Kidney epithelial cell (primary cell): ENCODE data around the gene SSBP2. TPM values are rescaled to one million over a fixed set of nuclear protein-coding genes. Genes with fewer than 3 reads are reported as not detected.

Experiments used
- DNase-seq: peaks from one replicate; pipeline ENCODE4 v3.0.0-alpha.2; 2010; ENCODE audit warnings: low read depth
- H3K27me3 ChIP-seq: 2 replicates; pipeline ENCODE4 v1.6.0; 2011; ENCODE audit warnings: low read length; ENCODE audit not compliant: control insufficient read depth, insufficient read depth
- H3K36me3 ChIP-seq: 2 replicates; pipeline ENCODE4 v1.5.1; 2011; ENCODE audit warnings: low read length; ENCODE audit not compliant: control insufficient read depth, insufficient read depth
- H3K4me3 ChIP-seq: 2 replicates; pipeline ENCODE4 v1.5.1; 2011; ENCODE audit warnings: low read depth, mild to moderate bottlenecking, control low read depth, low read length
- total RNA-seq: library from RNA; depleted of rRNA; stranded (reverse); fragments of >200 nt; gene quantifications from 2 replicates; pipeline ENCODE4 v1.2.3, GENCODE V29; 2015
- TF ChIP-seq, protein P1 (sequence below): IDR thresholded peaks from 2 replicates; pipeline ENCODE4 v1.5.1; 2011; ENCODE audit warnings: mild to moderate bottlenecking, moderate library complexity, low read length, control low read depth, inconsistent platforms; ENCODE audit not compliant: insufficient read depth, poor library complexity, severe bottlenecking

SSBP2 gene
- total RNA-seq, 1 donor from 2014 or later = 5.3 TPM

DNA sequence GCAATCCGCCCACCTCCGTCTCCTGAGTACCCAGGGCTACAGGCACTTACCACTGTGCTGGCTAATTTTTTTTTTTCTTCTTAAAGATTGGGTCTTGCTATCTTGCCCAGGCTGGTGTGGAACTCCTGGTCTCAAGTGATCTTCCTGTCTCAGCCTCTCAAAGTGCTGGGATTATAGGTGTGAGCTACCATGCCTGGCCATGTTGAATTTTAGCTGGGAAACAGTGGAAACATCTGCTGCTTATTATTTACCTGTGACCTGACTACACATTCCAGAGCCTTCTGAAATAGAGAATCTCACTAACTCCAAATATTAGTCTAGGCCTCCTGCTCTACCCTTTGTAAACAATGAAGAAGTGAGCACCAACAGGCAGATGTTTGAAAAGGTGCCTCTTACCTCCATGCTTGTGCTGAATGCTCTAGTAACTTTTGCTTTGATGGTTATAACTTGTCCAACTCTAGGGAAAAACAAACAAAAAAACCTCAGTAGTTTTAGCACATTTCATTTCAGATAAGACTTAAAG is 379.5 kb downstream of the SSBP2 start:
- TF ChIP-seq, protein P1, sequence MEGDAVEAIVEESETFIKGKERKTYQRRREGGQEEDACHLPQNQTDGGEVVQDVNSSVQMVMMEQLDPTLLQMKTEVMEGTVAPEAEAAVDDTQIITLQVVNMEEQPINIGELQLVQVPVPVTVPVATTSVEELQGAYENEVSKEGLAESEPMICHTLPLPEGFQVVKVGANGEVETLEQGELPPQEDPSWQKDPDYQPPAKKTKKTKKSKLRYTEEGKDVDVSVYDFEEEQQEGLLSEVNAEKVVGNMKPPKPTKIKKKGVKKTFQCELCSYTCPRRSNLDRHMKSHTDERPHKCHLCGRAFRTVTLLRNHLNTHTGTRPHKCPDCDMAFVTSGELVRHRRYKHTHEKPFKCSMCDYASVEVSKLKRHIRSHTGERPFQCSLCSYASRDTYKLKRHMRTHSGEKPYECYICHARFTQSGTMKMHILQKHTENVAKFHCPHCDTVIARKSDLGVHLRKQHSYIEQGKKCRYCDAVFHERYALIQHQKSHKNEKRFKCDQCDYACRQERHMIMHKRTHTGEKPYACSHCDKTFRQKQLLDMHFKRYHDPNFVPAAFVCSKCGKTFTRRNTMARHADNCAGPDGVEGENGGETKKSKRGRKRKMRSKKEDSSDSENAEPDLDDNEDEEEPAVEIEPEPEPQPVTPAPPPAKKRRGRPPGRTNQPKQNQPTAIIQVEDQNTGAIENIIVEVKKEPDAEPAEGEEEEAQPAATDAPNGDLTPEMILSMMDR = no peak
- Histone ChIP-seq H3K36me3 (no peaks in the 10 kb centered on the region), H3K4me3 (no peak overlapping the region), H3K27me3 (no peaks in the 10 kb centered on the region)
- DNase-seq = no peak

DNA sequence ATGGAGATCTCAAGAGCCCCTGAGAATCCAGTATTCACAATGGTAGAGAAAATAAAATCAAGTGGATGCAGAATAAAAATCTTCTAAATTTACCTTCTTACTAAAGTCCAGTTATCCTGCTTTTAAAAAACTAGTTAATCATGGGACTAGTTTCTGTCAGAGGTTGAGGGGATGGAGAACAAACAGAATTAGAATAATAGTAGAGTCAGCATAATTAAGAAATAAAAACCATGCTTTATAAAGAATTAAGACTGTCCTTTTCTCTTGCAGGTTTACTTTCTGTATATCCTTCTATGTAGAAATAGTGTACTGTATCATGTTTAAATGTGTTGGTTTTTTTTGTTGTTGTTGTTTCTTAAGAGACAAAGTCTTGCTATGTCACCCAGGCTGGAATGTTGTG is 380.0 kb downstream of the SSBP2 start:
- DNase-seq = no peak
- TF ChIP-seq, protein P1 = no peak
- Histone ChIP-seq H3K36me3 (no peaks in the 10 kb centered on the region), H3K27me3 (no peaks in the 10 kb centered on the region), H3K4me3 (no peak overlapping the region)

DNA sequence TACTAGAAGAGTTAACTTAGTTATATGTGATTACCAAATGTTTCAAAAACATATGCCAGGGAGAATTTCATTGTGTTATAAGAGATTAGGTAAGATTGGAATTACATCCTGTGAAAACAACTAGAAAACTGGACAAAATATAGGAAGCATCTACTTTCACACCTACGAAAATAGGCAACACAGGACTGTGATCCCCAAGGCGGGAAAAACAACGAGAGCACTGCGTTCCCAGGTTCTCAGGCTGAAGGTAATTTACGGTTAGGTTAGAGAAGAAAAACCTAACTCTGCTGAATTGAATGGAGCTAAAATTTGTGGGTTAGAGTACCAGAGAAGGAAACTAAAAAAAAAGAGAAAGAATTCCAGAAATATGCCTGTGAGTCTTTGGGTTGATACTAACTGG is 385.4 kb downstream of the SSBP2 start:
- no peak for DNase-seq
- TF ChIP-seq, protein P1 = no peak
- no peaks in the 10 kb centered on the region for H3K27me3 ChIP-seq
- H3K4me3 ChIP-seq = no peak overlapping the region
- H3K36me3 ChIP-seq = no peaks in the 10 kb centered on the region

DNA sequence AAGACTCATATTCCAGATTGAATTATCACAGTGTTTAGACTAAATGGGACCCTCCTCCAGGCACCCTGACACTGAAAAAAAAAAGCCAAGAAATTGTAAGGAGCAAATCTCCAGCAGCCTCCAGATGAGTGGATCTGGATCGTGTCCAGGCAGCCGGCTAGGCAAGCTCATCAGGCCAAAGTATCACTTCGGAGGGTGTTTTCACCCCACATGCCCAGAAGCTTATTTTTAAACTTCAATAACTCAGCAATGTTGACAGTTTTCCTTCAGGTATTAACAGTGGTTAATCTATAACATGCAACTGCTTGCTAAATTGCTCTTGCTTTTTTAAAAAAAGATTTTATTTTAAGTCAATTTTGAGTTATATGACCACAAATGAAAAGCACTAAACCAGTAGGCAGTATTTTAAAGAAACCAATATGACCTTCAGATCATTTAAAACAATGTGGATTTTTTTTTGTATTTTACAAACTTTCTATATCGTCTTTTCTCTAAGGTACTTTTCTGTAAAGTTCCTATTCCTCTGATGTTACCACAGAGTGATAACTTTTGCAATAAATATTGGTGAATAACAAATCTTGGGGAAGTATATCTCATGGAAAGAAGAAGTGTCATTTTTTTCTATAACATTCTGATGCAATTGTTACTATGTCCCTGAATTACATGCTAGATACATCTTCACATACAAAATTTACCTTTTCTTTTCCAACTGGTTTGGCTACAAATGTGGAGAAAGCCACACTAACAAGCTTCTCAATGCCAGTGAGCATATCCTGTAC is 387.6 kb downstream of the SSBP2 start:
- Histone ChIP-seq H3K27me3 (no peaks in the 10 kb centered on the region), H3K36me3 (no peaks in the 10 kb centered on the region), H3K4me3 (no peak overlapping the region)
- DNase-seq = no peak
- TF ChIP-seq, protein P1 = no peak

Other genes with a start within 250 kb of the SSBP2 start
- 6.4 and 11.4 TPM in 2 replicates for gene ATG10, start 220.9 kb upstream of the SSBP2 start, total RNA-seq